ENCODE results near the gene SQSTM1. TPM values are rescaled to one million over a fixed set of nuclear protein-coding genes. Genes with fewer than 3 reads are reported as not detected.

SQSTM1 gene
- total RNA-seq, 1 donor from 2014 or later = 27.6 TPM

- Mint-ChIP-seq H3K27ac (no peak overlapping the region), H3K36me3 (peaks cover 62% of the 10 kb centered on the region)
Observed at GRCh38 chr5:179830818-179831468, 10.2 kb downstream of the SQSTM1 start.

GRCh38 chr5:179832039-179832745 is 11.5 kb downstream of the SQSTM1 start:
- Histone ChIP-seq H3K4me1 (no peaks in the 10 kb centered on the region), H3K36me3 (peaks cover 9% of the 10 kb centered on the region), H2AFZ (replicated peaks) (no peak overlapping the region), H3K27ac (no peak overlapping the region), H4K20me1 (ENCODE audit: low read depth) (peaks cover 5% of the 10 kb centered on the region), H3K4me2 (no peak overlapping the region), H3K9ac (no peak overlapping the region), H3K4me3 (no peak overlapping the region), H3K79me2 (ENCODE audit: low read depth) (no peaks in the 10 kb centered on the region), H3K27me3 (no peaks in the 10 kb centered on the region), H3F3A (ENCODE audit: low read depth) (no peaks in the 10 kb centered on the region), H3K9me3 (ENCODE audit: low read depth) (no peaks in the 10 kb centered on the region)
- no peak overlapping the region for H3K4me3 Mint-ChIP-seq
- no peaks in the 10 kb centered on the region for H3K4me1 Mint-ChIP-seq
- no peak for DNase-seq (ENCODE audit: low spot score)
- no peak overlapping the region for H3K27ac Mint-ChIP-seq
- H3K27me3 Mint-ChIP-seq (ENCODE audit: insufficient read depth, low read depth) = peaks cover 12% of the 10 kb centered on the region
- peaks cover 66% of the 10 kb centered on the region for H3K36me3 Mint-ChIP-seq
- TF ChIP-seq CTCF (IDR thresholded peaks at IDR 0.05) = no peak
- TF ChIP-seq EZH2phosphoT487 (IDR thresholded peaks at IDR 0.05) = no peak
- TF ChIP-seq EZH2 (IDR thresholded peaks at IDR 0.05) = no peak
- H3K9me3 Mint-ChIP-seq = peaks cover 20% of the 10 kb centered on the region

More at GRCh38 chr5:179830818-179831468, 10.2 kb downstream of the SQSTM1 start:
- no peak for DNase-seq (ENCODE audit: low spot score)
- no peak overlapping the region for H2AFZ ChIP-seq (replicated peaks)
- no peaks in the 10 kb centered on the region for H3K79me2 ChIP-seq (ENCODE audit: low read depth)
- no peak overlapping the region for H3K4me3 Mint-ChIP-seq
- no peaks in the 10 kb centered on the region for H3F3A ChIP-seq (ENCODE audit: low read depth)
- no peak overlapping the region for H3K4me3 ChIP-seq
- peaks cover 19% of the 10 kb centered on the region for H3K9me3 Mint-ChIP-seq
- no peak overlapping the region for H3K4me2 ChIP-seq
- H3K36me3 ChIP-seq = no peaks in the 10 kb centered on the region
- no peak for TF ChIP-seq EZH2 (IDR thresholded peaks at IDR 0.05)
- TF ChIP-seq CTCF (IDR thresholded peaks at IDR 0.05) = no peak
- no peak for TF ChIP-seq EZH2phosphoT487 (IDR thresholded peaks at IDR 0.05)
- no peaks in the 10 kb centered on the region for H3K4me1 ChIP-seq
- H3K27me3 ChIP-seq = no peaks in the 10 kb centered on the region
- peaks cover 2% of the 10 kb centered on the region for H3K4me1 Mint-ChIP-seq
- no peak overlapping the region for H3K27ac ChIP-seq
- peaks cover 12% of the 10 kb centered on the region for H3K27me3 Mint-ChIP-seq (ENCODE audit: insufficient read depth, low read depth)
- peaks cover 5% of the 10 kb centered on the region for H4K20me1 ChIP-seq (ENCODE audit: low read depth)
- H3K9ac ChIP-seq = no peak overlapping the region
- no peaks in the 10 kb centered on the region for H3K9me3 ChIP-seq (ENCODE audit: low read depth)

GRCh38 chr5:179833056-179833708 is 12.5 kb downstream of the SQSTM1 start:
- Mint-ChIP-seq H3K4me3 (no peak overlapping the region), H3K4me1 (no peaks in the 10 kb centered on the region), H3K27ac (peak overlapping the region; percentile 66), H3K36me3 (peaks cover 63% of the 10 kb centered on the region), H3K9me3 (peaks cover 20% of the 10 kb centered on the region), H3K27me3 (ENCODE audit: insufficient read depth, low read depth) (peaks cover 12% of the 10 kb centered on the region)
- Histone ChIP-seq H3K4me2 (no peak overlapping the region), H3K9me3 (ENCODE audit: low read depth) (no peaks in the 10 kb centered on the region), H3K79me2 (ENCODE audit: low read depth) (no peaks in the 10 kb centered on the region), H3K27me3 (no peaks in the 10 kb centered on the region), H3K4me3 (no peak overlapping the region), H4K20me1 (ENCODE audit: low read depth) (no peaks in the 10 kb centered on the region), H3K9ac (no peak overlapping the region), H2AFZ (replicated peaks) (no peak overlapping the region), H3K36me3 (peaks cover 11% of the 10 kb centered on the region), H3K27ac (no peak overlapping the region), H3F3A (ENCODE audit: low read depth) (no peaks in the 10 kb centered on the region), H3K4me1 (no peaks in the 10 kb centered on the region)
- TF ChIP-seq EZH2phosphoT487 (IDR thresholded peaks at IDR 0.05) (no peak), EZH2 (IDR thresholded peaks at IDR 0.05) (no peak), CTCF (IDR thresholded peaks at IDR 0.05) (no peak)
- no peak for DNase-seq (ENCODE audit: low spot score)

Measured in neural progenitor cell (in vitro differentiated cells).